ENCODE data around the gene CD300A. TPM values are rescaled to one million over a fixed set of nuclear protein-coding genes. Genes with fewer than 3 reads are reported as not detected.

Gene CD300A
- total RNA-seq, 2 experiments from 2014 or later: 2.2 to 2.4 TPM

DNA sequence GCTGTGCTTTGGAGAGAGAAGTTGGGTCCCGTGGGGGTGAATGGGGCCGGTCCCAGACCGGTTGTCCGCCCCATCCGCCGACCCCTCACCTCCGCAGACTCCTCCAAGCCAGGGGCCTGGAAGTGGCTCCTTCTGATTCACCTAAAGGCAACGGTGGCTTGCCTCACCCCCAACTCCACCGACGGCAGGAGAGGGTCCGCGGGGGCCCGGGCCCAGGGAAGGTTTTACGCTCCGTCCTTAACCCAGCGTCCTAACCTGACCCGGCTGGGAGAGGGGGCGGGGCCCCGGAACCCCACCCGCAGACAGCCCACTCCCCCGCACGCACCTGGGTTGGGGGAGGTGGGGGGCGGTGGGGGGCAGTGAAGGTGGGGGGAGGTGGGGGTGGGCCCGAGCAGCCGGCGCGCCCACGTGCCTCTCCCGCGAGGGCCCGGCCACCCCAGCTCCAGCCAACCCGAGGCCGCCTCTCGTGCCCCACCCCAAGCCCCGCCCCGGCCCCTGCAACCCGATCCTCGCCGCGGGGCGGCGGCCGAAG lies 12.7 kb upstream of the CD300A start:
- Mint-ChIP-seq H3K27ac (no peak overlapping the region), H3K4me1 (ENCODE audit: low read depth) (peaks cover 7% of the 10 kb centered on the region), H3K27me3 (peaks cover 1% of the 10 kb centered on the region), H3K36me3 (ENCODE audit: low read depth) (no peaks in the 10 kb centered on the region), H3K4me3 (no peak overlapping the region), H3K9me3 (no peaks in the 10 kb centered on the region)
- ChIA-PET POLR2A (no interaction called here), CTCF (interaction anchor here (0.6 to 11.1 kb wide), 12 partner anchors 9 to 293 kb away, joined by 3 to 133 read pairs (median 5); partner anchors contain the start of genes CD300LB and GPR142)
- intact Hi-C loops (cut with micrococcal nuclease): no loop called here
- TF ChIP-seq, protein P1, sequence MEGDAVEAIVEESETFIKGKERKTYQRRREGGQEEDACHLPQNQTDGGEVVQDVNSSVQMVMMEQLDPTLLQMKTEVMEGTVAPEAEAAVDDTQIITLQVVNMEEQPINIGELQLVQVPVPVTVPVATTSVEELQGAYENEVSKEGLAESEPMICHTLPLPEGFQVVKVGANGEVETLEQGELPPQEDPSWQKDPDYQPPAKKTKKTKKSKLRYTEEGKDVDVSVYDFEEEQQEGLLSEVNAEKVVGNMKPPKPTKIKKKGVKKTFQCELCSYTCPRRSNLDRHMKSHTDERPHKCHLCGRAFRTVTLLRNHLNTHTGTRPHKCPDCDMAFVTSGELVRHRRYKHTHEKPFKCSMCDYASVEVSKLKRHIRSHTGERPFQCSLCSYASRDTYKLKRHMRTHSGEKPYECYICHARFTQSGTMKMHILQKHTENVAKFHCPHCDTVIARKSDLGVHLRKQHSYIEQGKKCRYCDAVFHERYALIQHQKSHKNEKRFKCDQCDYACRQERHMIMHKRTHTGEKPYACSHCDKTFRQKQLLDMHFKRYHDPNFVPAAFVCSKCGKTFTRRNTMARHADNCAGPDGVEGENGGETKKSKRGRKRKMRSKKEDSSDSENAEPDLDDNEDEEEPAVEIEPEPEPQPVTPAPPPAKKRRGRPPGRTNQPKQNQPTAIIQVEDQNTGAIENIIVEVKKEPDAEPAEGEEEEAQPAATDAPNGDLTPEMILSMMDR (IDR thresholded peaks at IDR 0.05): no peak
- ATAC-seq: peak; percentile 98
- DNase-seq: no peak

GRCh38 chr17:74454197-74455024 lies 12.0 kb upstream of the CD300A start:
- intact Hi-C loops (cut with micrococcal nuclease): no loop called here
- H3K27ac Mint-ChIP-seq: no peak overlapping the region

DNA sequence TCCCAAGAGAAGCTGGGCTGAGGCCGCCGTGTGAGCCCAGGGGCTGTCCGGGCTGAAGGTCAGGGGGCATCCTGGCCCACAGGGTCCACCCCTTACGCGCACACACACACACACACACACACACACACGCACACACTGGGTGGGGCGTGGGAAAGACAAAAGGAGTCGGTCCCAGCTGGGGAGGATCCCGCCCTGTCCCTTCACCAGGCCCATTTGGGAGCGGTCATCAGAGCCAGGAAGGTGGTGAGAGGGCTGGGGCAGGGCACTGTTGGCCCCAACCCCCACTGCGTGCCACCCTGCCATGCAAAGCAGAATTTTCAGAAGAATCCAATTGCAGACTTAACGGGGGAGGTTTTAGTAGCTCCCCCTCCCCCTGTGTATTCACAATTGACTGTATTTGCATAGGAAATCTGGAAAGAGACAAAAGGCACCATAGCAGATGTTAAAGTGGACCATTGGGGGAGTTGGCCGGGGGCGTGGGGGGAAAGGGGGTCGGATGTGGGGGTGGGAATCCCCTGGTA lies 11.3 kb upstream of the CD300A start:
- CTCF ChIA-PET: interaction anchor here (0.7 to 11.1 kb wide), 15 partner anchors 11 to 105 kb away, joined by 3 to 133 read pairs (median 4); partner anchors contain the start of gene GPR142
- POLR2A ChIA-PET: no interaction called here
- Mint-ChIP-seq H3K36me3 (ENCODE audit: low read depth) (no peaks in the 10 kb centered on the region), H3K27ac (no peak overlapping the region), H3K9me3 (no peaks in the 10 kb centered on the region), H3K27me3 (peaks cover 1% of the 10 kb centered on the region), H3K4me1 (ENCODE audit: low read depth) (peaks cover 7% of the 10 kb centered on the region), H3K4me3 (no peak overlapping the region)
- DNase-seq: no peak
- TF ChIP-seq, protein P1 (IDR thresholded peaks at IDR 0.05): no peak
- ATAC-seq: no peak
- intact Hi-C loops (cut with micrococcal nuclease): no loop called here

More at GRCh38 chr17:74454197-74455024, 12.0 kb upstream of the CD300A start:
- Mint-ChIP-seq H3K9me3 (no peaks in the 10 kb centered on the region), H3K4me1 (ENCODE audit: low read depth) (peaks cover 7% of the 10 kb centered on the region), H3K27me3 (peaks cover 1% of the 10 kb centered on the region), H3K4me3 (peak overlapping the region; percentile 23), H3K36me3 (ENCODE audit: low read depth) (no peaks in the 10 kb centered on the region)
- ChIA-PET CTCF (interaction anchor here (0.6 to 11.1 kb wide), 18 partner anchors 10 to 292 kb away, joined by 3 to 133 read pairs (median 4); partner anchors contain the start of genes CD300LB and GPR142), POLR2A (no interaction called here)
- DNase-seq (peak; percentile 84), ATAC-seq (peak; percentile 24)
- TF ChIP-seq, protein P1 (IDR thresholded peaks at IDR 0.05): no peak

DNA sequence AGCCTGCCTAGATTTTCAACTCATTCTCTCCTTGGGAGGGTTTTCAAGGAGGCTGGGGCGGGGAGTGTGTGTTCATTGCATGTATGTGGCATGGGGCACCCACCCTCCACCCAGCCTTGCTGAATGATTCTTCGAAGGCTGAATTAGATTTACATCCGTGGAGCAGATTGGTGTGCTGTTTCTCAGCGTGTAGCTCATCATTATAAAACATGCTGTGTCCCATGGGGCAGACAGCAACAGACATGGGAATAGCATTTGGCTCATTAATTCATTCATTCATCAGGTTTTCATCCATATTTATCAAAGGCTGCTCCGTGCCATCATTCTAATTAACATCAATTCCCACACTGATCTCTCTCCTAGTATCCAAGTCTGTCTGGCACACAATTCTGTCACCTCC lies 10.6 kb upstream of the CD300A start:
- Mint-ChIP-seq H3K9me3 (no peaks in the 10 kb centered on the region), H3K27me3 (peaks cover 1% of the 10 kb centered on the region), H3K27ac (no peak overlapping the region), H3K4me1 (ENCODE audit: low read depth) (peaks cover 7% of the 10 kb centered on the region), H3K4me3 (no peak overlapping the region), H3K36me3 (ENCODE audit: low read depth) (no peaks in the 10 kb centered on the region)
- intact Hi-C loops (cut with micrococcal nuclease): no loop called here
- TF ChIP-seq, protein P1 (IDR thresholded peaks at IDR 0.05): no peak
- POLR2A ChIA-PET: no interaction called here
- DNase-seq: no peak
- no peak for ATAC-seq
- CTCF ChIA-PET: interaction anchor here (0.7 to 11.1 kb wide), 10 partner anchors 13 to 87 kb away, joined by 3 to 133 read pairs (median 6); partner anchors contain the start of gene GPR142

All from activated CD8-positive, alpha-beta T cell treated with anti-CD3 and anti-CD28 coated beads for 36 hours (primary cell).